Globus pallidus (tissue), 1 donor: Measurements from ENCODE around the gene ATP8B1.
"Not testable (repeated sequence)": the region's sequence is repeated elsewhere in the genome, so short reads cannot be mapped to it uniquely, and the experiment has no call there.

Source experiments
- DNase-seq: peaks from one replicate; pipeline ENCODE4 v3.0.0-alpha.2; 2015; ENCODE audit warnings: low spot score

The ATP8B1 gene

DNA sequence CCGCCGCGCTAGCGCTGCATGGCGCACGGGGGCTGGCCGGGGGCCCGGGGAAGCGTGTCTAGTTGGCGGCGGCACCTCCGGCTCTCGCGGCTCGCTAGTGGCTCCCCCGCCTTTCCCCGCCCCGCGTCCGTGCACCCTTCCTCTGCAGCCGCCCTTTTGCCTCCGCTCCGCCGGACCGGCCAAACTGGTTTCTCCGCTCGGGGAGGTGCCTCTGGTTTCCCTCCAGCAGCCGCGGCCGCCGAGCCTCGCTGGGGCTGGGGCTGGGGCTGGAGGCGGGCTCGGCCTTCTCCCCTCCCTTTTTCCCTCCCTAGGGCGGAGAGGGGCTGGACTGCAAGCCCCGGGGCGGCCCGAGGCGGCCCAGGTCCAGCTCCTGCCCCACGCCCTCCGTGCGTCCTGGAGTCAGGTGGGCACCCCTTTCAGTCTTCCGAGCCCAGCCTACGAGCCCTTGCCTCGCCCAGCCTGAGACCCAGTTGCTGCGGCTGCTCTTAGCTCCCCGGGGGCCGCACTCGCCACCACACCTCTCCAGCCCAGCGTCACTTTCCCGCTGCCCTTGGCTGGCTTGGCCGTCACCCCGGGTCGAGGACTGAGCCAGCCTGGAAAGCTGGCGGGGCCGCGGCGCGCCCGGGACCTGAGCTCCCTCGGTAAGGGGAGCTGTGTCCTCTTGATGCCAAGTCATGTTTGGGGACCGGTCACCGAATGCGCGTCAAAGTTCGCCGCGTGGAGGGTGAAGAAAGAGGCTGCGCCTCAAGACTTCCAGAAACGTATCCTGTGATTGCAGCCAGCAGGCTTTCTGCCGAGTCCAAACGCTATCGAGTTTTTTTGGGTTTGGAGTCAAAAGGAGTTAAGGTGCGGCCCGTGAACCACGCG, at the start of gene ATP8B1:
Gene ATP8B1 (minus strand): TSS at position 213 of the 867 bp plus-strand sequence. CDS start 71,508 bp downstream, outside the sequence.
- DNase-seq, result no peak

- no peak for DNase-seq
These were observed 46.9 kb upstream of the ATP8B1 start for GRCh38 chr18:57850063-57850462.

- not testable (repeated sequence) for DNase-seq
These were observed 45.3 kb upstream of the ATP8B1 start for GRCh38 chr18:57848374-57848773.

DNA sequence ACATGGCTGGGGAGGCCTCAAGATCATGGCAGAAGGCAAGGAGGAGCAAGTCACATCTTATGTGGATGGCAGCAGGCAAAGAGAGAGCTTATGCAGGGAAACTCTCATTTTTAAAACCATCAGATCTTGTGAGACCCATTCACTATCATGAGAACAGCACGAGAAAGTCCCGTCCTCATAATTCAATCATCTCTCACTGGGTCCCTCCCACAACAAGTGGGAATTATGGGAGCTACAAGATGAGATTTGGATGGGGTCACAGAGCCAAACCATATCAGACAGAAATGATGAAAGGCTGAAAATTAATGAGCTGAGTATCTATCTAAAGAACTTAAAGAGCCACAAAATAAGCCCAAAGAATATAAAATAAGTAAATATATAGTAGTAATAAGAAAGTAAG, 44.3 kb upstream of the ATP8B1 start:
- DNase-seq, result not testable (repeated sequence)

- no peak for DNase-seq
These were observed 43.1 kb upstream of the ATP8B1 start for GRCh38 chr18:57846258-57846657.

- no peak for DNase-seq
These were observed 42.5 kb upstream of the ATP8B1 start for GRCh38 chr18:57845605-57846074.

DNA sequence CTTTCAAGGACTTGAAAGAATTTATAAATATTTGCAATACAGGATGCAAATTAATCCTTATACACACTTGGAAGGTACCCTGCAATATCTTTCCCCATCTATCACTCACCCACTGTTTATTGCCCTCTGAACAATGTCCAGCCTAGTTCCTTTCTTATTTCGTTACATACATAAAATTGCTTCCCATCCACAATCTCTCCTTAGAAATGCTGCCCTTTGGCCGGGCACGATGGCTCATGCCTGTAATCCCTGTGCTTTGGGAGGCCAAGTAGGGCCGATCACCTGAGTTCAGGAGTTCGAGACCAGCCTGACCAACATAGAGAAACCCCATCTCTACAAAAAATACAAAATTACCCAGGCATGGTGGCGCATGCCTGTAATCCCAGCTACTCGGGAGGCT, 41.2 kb upstream of the ATP8B1 start:
- DNase-seq, result no peak

DNA sequence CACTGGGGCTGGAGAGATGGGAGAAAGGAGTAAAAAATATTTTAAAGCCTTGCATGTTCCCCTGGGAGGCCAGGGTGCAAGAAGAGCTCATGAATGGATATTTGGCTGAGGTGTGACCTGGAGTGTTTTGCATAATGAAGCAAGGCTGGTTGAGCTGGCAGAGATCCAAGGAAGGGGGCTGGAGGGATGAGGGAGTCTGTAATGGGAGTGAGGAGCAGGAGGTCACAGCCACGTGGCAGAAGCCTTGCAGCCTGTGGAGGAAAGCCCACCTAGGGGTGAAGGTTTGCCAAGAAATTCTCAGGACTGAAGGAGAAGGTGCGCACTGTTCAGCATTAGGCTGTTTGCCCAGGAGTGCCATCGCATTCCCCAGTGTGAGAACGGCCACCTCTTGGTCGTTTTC, 40.3 kb upstream of the ATP8B1 start:
- no peak for DNase-seq

DNA sequence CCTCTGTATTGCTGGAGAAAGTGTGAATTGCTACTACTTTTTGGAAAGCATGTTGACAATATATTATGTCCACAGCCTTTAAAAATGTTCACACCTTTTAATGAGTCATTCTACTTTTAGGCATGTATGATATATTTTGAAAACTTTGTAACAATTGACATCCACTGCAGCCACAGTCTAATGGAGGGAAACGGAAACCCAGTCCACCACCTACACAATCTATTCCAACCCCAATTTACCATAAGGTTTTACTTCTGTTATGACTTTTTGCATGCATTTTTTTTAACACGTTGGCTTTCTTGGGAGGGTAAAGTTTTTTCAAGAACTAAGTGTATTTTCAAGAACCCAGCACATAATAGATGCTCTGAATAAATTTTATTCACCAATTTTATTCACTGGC, 38.5 kb upstream of the ATP8B1 start:
- DNase-seq, result no peak

DNA sequence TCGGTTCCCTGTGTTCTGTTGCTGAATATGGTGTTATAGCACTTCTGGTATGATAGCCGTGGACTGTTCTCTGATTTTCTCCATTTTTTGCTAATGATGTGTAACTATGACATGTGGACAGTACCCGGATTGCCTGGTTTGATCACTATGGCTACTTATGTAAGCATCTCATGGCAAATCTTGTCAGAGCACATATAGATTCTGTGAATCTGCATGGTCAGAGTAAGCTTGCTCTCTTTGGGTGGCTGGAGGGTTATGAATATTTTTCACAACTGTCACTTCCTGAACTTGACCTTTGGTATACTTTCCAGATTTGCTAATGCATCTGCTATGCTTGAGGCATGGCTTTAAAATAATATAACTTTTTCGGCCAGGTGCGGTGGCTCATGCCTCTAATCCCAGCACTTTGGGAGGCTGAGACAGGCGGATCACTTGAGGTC, 36.8 kb upstream of the ATP8B1 start:
- DNase-seq, result no peak

- no peak for DNase-seq
These were observed 34.9 kb upstream of the ATP8B1 start for GRCh38 chr18:57837917-57838548.

- no peak for DNase-seq
These were observed 33.4 kb upstream of the ATP8B1 start for GRCh38 chr18:57836557-57836956.

DNA sequence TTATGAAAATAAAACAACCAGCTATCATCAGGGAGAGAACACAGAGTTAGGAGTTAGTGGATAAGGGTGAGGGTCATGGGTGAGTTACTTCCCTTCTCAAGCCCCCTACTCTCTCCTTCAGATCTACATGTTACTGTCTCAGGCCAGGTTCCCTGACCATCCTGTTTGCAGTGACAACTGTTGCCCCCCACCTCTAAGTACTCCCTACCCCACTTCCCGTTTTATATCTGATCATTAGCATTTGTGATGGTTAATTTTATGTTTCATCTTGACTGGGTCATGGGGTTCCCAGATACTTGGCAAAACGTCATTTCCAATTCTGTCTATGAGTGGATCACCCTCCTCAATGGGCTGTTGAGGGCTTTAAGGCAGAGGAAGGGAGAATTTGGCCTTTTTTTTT, 32.8 kb upstream of the ATP8B1 start:
- no peak for DNase-seq

DNA sequence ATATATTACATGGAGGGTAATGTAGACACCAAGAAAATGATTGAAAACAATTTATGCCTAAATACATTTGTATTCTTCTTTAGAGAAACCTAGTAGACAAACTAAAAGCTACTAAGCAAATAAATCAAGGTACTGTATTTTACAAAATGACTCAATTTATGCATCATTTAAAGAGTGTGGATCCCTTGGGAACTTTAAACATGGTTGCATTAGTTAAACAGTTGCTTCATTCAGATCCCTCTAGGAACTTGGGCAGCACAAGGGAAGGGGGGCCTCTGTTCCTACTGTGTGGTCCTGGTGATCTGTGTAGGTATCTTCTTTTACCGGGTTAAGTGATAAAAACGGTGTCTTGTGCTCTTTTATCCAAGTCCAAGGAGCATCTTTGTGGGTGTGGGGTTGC, 31.5 kb upstream of the ATP8B1 start:
- no peak for DNase-seq

- DNase-seq, result no peak
These were observed 30.5 kb upstream of the ATP8B1 start for GRCh38 chr18:57833441-57834101.

DNA sequence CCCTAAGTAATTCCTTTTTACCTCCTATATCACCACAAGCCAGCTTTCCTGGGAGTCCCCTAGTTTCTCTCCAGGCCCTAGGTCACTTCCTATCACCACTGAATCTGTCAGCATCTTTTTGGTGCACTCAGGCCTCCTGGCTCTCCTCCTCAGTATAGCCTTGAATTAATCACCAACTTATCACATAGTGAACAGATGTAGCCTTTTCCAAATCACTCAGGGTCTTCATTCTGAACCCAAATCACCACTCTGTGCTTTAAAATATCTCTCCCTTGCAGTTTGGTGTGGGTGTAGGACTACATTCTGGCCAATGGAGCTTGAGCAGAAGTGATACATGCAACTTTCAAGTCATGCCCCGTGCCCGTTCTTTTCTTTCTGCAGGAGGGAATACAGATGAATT, 29.6 kb upstream of the ATP8B1 start:
- no peak for DNase-seq

GRCh38 chr18:57831597-57832377, 28.7 kb upstream of the ATP8B1 start:
- DNase-seq, result no peak

- no peak for DNase-seq
These were observed 24.5 kb upstream of the ATP8B1 start for GRCh38 chr18:57827646-57828045.

DNA sequence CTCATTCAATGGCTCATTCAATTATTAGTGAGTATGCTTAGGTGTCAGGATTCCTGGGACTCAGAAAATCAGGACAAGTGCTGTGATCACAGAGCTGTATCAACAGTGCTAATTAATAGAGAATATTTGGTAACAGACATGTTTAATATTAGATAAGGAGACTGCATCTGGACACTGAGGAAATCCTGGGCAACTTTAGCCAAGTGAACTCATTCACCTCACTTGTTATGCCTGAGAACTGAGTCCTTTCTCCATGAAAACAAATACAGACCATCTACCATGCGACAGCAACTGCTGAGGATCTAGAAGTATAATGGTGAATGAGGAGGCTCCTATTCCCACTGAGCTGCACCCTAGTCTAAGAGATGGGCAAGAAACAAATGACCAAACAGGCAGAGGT, 23.1 kb upstream of the ATP8B1 start:
- no peak for DNase-seq

GRCh38 chr18:57820583-57820982, 17.5 kb upstream of the ATP8B1 start:
- DNase-seq, result not testable (repeated sequence)

GRCh38 chr18:57819671-57820460, 16.8 kb upstream of the ATP8B1 start:
- no peak for DNase-seq
